Mammary epithelial cell (primary cell): ENCODE measurements around the gene WDR44.

Experiments
- EZH2 ChIP-seq: IDR thresholded peaks from 2 replicates; pipeline ENCODE4 v1.6.1; 2012; ENCODE audit warnings: low read length, inconsistent platforms, borderline replicate concordance
- TF ChIP-seq, protein P1 (sequence below), 2 donors: IDR thresholded peaks in 1 of 2; conservative IDR thresholded peaks in 1 of 2; 2 replicates each; pipeline ENCODE4 v1.5.1; 2011 to 2012; ENCODE audit warnings: inconsistent platforms in 2 of 2, low read length in 2 of 2, mild to moderate bottlenecking in 2 of 2, control low read depth in 1 of 2, low read depth in 1 of 2; ENCODE audit not compliant: insufficient read depth in 1 of 2; ENCODE audit errors: extremely low read depth in 1 of 2

DNA sequence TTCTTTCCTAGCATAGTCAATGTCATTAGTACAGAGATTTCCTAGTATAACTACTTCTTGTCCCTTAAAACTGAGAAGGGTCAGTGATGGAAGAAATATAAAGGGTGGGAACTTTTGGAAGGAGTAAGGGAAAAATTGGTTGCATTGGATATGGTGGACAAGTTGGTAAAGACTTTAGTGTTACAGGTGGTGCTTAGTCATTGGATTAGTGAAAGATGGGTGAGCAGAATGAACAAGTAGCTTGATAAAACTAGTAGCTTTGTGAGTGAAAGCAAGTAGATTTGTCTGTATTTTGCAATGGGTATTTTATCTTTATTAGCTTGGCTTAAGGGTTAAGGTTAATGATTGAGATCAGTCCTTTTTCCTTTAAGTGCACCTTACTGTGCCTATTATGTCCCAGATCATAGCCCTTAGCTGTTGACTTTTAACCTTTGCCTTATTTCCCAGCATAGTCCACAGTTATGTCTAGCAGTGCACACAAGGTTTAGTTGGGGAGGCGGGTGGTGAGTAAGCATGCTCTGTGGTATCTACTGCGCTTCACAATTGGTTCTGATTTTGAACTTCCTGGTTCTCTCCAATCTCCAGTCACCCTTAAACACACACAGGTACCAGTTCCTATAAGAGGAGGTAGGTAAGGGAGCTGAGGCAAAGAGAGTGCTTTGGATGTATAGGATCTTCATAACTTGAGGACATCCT lies 9.5 kb downstream of the WDR44 start:
- TF ChIP-seq, protein P1, sequence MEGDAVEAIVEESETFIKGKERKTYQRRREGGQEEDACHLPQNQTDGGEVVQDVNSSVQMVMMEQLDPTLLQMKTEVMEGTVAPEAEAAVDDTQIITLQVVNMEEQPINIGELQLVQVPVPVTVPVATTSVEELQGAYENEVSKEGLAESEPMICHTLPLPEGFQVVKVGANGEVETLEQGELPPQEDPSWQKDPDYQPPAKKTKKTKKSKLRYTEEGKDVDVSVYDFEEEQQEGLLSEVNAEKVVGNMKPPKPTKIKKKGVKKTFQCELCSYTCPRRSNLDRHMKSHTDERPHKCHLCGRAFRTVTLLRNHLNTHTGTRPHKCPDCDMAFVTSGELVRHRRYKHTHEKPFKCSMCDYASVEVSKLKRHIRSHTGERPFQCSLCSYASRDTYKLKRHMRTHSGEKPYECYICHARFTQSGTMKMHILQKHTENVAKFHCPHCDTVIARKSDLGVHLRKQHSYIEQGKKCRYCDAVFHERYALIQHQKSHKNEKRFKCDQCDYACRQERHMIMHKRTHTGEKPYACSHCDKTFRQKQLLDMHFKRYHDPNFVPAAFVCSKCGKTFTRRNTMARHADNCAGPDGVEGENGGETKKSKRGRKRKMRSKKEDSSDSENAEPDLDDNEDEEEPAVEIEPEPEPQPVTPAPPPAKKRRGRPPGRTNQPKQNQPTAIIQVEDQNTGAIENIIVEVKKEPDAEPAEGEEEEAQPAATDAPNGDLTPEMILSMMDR (conservative IDR thresholded peaks at IDR 0.05 in 1 of 2, IDR thresholded peaks at IDR 0.05 in 1 of 2; ENCODE audit: extremely low read depth in 1 of 2, insufficient read depth in 1 of 2, low read depth in 1 of 2, low read length in 2 of 2): no peak
- TF ChIP-seq EZH2: no peak
